ENCODE measurements around the gene COMMD8.
A peak's percentile ranks its signal among the peaks of the same experiment; 100 is the strongest.
"Not testable (repeated sequence)": the region's sequence is repeated elsewhere in the genome, so short reads cannot be mapped to it uniquely, and the experiment has no call there.

Gene COMMD8

DNA sequence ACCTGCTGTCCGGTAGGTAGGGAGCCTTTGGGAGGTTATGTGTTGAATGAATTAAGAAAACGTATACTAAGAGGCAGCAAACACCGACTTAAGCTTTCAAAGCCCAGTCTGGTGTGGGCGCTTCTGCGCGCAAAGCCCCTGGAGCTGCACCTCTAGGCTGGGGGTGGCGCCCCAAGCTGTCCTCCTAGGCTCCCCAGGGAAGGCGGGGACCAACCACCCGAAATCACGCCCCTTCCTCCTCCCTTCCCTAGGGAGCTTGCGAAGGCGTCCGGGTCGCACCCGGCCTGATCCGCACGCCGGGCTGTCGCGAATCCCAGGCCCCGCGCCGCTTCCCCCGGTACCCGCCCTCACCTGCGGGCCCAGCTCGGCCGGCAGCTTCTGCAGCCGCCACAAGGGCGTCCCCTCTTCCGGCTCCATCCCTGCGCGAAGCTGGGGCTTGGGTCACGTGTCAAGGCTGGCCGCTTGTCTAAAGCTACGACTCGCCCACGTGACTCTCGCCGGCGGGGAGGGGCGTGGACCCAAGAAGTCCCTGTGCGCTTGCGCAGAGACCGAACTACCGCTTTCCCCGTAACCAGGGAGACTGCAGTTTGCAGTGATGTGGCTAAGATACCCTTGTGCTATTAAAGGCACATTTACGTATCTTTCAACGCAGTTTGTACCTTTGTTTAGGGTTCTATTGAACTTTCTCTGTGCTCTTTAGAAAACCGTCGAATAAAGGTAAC, at the start of gene COMMD8:
Gene COMMD8, minus strand, starts transcription at position 468 of the 722 bp plus-strand sequence. Its CDS starts 51 bp downstream, at position 417.
- peak; percentile 96 for FAIRE-seq

DNA sequence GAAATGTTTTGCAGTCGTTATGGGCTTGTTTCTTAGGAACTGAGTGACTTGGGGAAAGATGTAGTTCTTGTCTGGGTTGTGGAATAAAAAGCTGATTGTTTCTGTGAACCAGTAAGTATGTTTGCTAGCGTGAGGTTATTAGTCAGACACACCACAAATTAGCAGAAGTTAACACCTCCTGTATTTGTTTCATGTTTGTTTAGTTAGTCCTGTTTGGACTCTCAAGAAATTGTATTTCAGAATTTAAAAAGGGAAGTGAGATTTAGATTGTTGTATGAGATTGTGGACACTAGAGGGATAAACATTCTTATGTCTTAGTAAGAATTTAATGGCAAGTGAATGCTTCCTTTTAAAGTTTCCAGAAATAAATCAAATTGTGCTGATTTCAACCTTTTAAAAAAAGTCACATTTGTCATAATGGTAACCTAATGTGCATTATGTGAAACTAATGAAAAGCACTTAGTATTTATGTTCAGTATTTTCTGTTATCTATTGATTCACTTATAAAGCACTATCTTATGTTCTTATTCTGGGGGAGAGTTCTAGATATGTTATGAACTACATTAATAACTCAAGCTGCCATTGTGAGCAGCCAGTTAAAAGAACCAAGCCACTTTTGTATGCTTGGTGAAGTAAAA, 47.1 kb upstream of the COMMD8 start:
- FAIRE-seq: peak; percentile 71

DNA sequence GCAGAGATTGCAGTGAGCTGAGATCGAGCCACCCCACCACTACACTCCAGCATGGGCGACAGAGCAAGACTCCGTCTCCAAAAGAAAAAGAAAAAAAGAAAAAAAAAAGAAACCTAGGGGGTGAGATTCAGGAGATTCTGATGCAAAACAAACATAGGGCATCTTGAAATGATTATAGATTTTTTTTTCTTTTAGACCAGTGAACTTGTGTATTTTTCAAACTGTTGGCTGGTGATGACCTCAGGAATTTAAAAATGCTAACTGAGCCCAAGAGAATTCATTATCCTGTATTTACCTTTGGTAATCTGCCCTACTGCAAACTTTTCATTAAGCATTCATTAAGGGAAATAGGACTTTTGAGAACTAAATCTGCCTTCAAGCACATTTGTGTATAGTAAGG, 42.2 kb upstream of the COMMD8 start:
- FAIRE-seq: no peak

DNA sequence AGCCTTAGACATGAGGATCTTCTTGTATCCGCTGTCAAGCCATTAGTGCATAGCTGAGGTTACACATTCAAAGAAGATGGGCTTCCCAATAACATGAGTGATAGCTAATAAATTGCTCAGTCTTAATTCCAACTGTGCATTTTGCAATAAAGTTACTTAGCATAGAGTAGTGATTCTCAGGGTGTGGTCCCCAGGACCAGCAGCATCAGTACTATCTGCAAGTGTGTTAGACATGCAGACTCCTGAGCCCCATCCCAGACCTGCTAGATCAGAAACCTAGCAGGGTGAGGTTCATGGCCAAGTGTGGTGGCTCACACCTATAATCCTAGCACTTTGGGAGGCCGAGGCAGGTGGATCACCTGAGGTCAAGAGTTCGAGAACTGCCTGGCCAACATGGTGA, 41.6 kb upstream of the COMMD8 start:
- no peak for FAIRE-seq

DNA sequence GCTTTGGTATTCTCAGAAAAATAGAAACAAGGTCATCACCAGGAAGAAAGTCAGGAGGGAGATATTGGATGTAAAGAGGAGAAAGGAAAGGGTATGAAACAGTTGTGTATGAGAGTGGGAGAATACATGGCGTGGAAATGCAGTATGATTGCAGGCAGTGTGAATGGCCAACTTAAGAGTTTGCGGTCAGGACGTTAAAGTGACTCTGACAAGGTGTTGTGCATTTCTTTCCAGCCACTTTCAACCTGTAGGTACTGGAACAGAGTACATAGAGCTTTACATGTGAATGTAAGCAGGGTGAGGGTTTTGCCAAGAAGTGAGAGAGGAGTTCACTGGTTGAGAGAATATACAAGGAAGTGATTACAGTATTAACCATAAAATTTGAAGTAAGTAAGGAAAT, 37.3 kb upstream of the COMMD8 start:
- no peak for FAIRE-seq

DNA sequence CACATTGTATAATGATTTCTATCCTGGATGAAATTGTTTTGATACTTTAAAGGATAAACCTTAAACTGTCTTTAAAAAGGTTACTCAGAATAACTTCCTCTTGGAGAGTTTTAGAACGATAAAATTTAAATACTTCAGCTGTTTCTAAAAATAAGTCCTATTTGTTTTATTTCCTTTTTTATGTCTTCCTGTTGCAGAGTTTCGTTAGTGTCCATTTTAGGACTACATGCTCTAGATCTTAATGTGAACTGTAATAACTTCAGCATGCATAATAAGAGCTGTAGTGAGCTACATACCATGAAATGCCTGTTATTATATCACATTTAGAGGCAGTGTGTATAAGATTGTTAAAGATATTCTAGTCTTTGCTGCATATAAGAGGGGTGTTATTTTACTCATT, 36.2 kb upstream of the COMMD8 start:
- peak; percentile 38 for FAIRE-seq

DNA sequence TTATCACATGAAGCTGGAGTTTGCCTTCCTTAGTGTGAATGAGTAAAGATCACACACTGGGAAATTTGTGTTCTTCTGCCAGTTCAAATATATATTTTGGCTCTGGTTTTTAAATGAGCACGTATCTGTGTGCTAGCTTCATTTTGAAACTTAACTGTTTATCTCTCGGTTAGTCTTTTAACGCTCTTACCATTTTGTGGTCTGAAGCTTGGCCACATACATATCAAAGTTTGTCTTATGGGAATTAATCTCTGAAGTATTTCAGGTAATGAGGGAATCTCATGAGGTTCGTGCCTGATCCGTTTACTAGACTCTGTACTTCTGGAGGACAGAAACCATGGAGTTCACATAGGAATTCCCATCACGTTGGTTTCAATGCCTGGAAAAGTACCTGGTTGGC, 35.4 kb upstream of the COMMD8 start:
- no peak for FAIRE-seq

DNA sequence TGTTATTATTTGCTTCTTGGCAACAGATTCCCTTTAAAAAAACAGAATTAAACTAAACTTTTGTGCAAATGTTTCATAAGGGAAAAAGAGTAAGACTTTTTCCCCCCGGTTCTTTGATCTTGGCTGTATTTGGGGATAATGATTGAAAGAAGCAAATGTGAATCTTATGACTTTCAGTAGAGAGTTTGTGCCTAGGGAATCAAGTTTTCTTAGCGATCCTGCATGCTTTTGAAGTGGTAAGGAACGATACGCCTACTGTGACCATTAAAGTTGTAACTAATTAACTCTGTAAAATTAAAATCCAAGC, 30.6 kb upstream of the COMMD8 start:
- FAIRE-seq: no peak

DNA sequence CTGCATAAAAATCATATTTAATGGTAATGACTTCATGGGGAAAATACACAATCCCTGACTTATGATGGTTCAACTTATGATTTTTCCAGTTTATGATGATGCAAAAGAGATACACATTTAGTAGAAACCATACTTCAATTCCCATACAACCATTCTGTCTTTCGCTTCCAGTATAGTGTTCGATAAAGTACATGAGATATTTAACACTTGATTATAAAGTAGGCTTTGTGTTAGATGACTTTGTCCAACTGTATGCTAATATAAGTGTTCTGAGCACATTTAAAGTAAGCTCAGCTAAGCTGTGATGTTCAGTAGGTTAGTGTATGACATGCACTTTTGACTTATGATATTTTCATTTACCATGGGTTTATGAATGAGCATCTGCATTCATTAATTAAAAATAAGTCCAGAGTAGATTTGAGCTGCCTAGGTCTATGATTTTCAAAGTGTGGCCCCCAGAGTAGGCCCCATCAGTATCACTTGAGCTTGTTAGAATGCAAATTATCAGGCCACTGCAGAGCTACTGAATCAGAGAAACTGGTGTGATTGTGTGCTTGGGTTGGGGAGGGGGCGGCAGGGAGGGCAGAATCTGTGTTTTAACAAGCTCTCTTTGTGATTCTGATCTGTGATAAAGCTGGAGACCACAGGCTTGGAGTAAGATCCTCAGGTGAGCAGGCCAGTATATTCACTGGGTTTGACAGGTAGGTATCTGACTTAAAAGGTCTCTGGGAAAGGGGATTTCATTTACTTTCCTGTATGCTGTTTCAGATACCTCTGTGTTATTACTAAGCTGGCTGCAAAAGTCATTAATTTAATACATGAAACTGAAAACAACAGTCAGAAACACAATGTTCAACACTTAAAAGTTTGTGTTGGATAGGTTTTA, 30.0 kb upstream of the COMMD8 start:
- FAIRE-seq: no peak

DNA sequence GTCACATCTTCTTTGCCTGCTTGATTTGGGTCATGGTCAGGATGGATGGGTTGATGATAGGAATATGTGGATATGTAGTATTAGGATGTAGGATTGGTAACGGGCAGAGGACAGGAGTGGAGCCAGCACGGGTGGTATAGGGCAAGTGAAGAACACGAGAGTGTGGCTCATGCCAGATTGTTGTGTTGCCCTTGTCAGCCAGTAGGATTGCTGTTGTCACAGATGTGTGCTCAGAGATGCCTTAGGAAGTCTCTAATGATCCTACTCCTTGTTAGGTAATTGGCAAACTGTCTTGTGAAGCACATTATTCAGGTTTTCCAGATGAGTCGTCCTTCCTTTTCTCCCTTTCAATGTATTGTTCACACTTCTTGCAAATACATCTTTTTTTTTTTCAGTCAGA, 27.0 kb upstream of the COMMD8 start:
- no peak for FAIRE-seq

DNA sequence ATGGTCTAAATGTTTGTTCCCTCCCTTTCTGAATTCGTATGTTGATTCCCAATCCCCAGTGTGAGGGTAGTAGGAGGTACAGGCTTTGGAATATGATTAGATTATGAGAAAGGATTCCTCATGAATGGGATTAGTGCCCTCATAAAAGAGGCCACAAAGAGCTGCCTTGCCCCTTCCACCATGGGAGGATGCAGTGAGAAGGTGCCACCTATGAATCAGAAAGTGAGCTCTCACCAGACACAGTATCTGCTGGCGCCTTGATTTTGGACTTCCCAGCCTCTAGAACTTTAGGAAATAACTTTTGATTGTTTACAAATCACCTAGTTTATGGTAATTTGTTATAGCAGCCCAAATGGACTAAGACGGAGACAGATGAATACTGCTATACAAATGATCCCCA, 25.2 kb upstream of the COMMD8 start:
- no peak for FAIRE-seq

DNA sequence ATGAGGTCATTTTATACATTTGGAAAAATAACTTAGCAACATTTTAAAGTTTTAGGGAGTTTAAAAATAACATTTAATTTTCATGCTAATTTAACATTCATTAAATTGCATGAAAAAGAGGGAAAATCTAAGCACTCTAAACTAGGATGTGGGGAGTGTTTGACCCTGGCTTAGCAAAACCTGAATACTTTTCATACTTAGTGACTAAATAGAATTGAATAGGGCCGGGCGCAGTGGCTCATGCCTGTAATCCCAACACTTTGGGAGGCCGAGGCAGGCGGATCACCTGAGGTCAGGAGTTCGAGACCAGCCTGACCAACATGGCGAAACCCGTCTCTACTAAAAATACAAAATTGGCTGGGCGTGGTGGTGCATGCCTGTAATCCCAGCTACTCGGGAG, 23.2 kb upstream of the COMMD8 start:
- FAIRE-seq: not testable (repeated sequence)

DNA sequence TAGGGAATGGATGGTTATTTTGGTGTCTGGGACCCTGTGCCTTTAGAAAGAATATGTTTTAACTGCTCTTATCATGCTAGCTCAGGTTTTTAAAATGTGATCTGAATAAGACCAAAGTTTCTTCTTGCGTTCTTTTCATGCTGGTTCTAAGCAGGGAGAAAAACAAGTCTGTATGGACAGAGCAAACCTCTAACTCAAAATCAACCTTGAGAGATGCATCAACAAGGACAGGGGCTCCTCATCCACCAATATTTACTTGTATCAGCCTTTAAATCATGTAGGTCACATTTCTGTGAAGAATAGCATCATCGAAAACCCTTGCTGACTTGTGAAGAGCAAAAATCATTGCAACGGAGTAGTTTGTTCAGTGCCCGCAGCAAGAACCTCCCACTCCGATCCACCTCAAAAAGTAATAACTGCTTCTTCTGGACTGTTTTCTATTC, 22.8 kb upstream of the COMMD8 start:
- FAIRE-seq: peak; percentile 27

DNA sequence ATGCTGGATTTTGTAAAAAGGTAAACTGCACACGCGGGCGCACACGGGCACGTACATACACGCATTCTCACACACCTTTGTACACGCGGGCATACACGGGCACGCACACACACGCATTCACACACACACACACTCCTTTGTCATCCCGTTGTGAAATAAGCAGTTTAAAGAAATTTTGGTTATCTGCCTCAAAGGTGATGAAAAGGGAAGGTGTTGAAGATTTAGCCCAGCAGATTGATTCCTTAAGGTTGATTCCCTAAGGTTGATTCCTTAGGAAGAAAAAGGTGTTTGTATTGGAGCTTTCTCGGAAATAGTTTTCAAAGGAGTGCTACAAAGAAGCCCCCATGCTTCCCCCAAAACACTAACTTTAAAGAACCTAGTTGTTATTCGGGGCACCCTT, 22.3 kb upstream of the COMMD8 start:
- FAIRE-seq: no peak

DNA sequence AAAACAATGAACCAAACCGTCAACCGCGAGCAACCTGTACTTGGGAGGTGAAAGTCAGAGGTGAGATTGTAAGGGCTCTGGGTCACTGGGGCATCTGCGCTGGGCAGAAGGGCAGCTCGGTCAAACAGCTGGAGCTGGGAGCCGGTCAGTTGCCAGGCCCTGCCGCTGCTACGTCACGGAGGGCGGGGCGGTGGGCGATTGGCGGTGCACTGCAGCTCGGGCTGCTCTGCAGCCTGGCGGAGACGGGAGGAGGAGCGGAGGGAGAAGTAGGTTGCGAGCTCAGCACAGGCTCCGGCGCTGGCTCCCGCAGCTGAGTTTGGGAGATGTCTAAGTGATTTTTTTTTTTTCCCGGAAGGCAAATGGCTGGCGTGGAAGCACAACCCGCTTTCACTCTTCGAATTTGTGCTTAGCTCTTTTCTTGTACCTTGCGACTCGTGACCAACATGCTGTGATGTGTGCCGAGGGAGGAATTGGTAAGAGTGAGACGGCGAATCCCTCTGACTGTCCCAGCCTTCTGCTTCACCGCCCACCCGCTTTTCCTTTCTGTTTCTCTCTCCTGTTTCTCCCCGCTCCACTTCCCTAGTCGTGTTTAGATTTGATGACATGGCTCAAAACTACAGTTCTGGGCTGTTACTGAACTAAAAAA, 21.7 kb upstream of the COMMD8 start, which contains the start of gene ATP10D:
Gene ATP10D, plus strand, starts transcription at position 229 of the 646 bp plus-strand sequence. CDS start 27,266 bp downstream, outside the sequence.
- FAIRE-seq: peak; percentile 33

DNA sequence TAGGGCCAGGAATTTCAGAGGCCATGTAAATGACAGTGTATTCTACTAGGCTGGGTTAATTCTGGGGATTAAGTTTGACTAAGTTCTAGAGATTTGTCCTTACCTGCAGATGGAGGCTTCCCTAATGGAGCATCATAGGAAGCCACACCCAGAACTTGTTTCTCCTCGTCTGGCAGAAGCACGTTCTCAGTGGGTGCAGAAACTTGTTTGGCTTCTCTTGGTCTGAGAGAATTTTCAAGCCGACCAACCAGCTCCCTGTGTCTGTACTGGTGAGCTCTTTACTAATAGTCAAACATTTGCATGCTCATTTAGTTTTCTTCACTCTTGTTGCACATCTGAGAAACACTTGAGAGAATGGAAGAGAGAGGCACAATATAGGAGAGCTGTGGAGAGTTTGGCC, 20.7 kb upstream of the COMMD8 start:
- no peak for FAIRE-seq

DNA sequence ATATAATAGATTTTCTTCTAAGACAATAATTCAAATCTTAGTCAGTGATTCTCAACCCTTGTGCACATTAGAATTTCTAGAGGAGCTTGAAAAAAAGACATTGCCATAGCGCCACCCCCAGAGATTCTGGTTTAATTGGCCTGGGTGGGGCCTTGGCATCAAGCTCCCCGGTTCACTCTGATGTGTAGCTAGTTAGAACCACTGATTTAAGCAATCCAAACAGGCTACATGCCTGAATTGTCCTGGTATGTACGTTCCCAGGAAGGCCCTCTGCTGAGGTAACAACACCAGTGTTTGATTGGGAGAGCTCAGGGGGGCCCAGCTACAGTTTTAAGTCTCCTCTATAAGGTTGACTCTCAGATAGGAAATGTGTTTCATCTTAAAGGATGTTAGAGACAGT, 20.2 kb upstream of the COMMD8 start:
- FAIRE-seq: no peak

DNA sequence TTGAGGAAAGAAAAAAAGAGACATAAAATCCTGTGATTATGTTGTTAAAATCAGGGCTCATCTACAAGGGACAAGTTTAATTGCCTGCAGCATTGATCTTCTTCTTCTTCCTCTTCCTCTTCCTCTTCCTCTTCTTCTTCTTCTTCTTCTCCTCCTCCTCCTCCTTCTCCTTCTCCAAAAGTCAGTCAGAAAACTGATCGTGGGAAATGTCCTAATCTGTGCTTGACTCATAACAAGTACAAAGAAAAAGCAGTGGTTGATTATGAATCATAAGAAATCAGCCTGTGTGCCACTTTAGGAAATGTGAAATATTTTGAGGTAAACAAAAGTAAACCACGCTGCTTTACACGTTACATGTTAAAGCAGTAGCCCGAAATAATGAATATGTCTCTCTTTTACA, 18.8 kb upstream of the COMMD8 start:
- FAIRE-seq: no peak

DNA sequence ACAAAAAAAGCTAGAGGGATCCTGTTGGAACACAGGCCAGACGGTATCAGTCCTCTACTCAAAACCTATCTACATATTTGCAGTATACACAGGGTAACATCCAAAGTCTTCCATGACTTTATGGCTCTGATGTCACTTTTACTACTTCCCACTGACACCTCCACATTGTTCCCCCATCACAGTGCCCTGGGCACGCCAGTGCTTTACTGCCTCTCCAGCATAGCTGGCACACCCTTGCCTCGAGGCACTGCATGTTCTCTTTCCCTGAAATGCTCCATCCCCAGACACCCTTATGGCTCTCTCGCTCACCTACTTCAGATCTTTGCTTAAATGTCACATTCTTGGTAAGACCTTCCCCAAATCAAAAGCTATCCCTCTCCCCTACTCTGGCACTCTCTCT, 15.3 kb upstream of the COMMD8 start:
- FAIRE-seq: no peak

DNA sequence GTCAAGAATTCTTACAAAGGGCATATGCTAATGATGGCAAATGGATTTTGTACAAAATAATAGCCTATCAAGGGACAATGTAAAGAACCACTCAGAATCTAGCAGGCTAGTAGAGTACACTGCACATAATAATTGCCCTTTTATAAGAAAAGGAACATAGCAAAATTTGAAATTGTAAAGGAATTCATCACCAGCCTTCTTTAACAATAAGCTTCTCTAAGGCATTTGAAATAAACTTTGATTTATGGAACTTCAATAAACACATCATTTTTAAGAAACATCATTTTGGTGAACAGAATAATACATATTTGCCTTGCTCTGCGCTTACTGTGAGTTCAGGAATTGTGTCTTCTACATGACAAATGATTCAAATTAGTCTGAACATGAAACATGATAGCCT, 11.9 kb upstream of the COMMD8 start:
- no peak for FAIRE-seq

DNA sequence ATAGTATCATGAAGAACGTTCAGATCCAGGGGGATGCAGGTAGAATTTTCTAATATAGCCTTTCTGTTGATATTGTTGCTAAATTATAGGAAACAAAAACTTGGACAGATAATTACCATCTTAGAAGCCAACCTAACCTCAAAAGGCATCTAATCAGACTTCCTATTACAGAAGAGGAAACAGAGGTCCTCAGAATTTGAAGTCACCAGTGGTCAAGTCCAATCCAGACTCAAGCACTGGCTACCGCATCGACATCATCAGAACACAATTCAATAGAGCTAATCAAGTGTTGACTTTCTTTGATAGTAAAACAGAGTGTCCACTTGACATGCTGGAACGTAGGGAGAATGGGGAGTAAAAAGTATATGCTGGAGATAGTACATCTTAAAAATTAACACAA, 11.3 kb upstream of the COMMD8 start:
- FAIRE-seq: no peak

DNA sequence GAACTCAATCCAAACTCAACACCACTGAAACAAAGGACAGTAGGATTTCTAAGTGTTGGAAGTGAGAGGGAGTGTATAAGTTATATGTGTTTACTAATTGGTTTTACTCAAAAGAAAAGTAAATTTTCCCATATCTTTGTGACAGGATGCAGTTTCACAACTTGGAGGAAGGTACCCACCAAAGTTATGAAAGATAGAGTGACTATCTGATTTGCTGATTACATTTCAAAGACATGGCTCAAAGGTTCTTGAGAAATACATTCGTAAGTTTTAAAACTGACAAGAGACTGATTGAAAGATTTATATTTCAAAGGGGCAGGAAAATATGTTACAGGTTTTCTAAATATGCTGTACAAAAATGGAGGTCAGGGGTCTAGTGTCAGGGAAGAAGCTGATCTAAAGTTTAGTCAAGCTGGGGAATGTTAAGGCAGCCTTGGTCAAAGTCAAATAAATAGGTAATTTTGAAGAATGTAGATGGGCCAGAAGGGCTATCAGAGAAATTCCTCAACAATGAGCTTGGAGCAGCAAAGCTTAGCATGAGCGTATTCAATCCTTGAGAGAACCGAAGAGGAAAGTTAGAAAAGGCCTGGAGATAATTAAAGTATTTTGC, 9.7 kb upstream of the COMMD8 start:
- FAIRE-seq: no peak

DNA sequence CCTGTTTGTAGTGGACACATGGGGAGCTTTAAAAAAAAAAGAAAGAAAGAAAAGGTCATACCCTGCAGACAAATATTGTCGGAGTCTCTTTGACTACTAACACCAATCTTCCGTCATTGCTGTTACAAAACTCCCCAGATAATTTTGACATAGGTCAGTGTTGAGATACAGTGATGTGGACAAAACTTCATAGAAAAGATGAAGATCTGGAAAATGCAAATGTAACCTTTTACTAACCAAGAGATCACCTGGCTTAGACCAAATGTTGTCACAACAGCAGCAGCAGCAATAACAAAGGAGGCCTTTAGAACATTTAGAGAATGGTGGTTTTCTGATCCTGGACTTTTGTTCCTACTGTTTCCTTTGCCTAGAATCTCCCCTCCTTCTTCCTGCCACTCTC, 8.1 kb upstream of the COMMD8 start:
- no peak for FAIRE-seq

All from islet of Langerhans (tissue), 1 donor.